WTC11 (cell line): ENCODE measurements around the gene CPB2. TPM values are rescaled to one million over a fixed set of nuclear protein-coding genes. Genes with fewer than 3 reads are reported as not detected.

Experiments used
- ATAC-seq: fragments of 200-7000 bp; cut with Tn5 transposase; 2 replicates; pipeline ENCODE4 v1.10.0; 2021; ENCODE audit warnings: mild to moderate bottlenecking, moderate library complexity
- CTCF ChIA-PET: fragments of 300-600 bp; sonication (Branson Sonifier 250); formaldehyde crosslinking; loops from one replicate; lab custom pipeline; 2021; ENCODE audit warnings: antibody characterized with exemption; lab: Charles Lee
- POLR2A ChIA-PET: fragments of 350-600 bp; sonication (Branson Sonifier 250); formaldehyde crosslinking; loops from one replicate; lab custom pipeline; 2021; ENCODE audit warnings: antibody characterized with exemption; lab: Charles Lee
- DNase-seq: peaks from one replicate; pipeline ENCODE4 v3.0.0; 2021; ENCODE audit warnings: low spot score
- H3K27ac Mint-ChIP-seq: 2 replicates; pipeline ENCODE4 v1.8.0; 2021; ENCODE audit warnings: mixed read lengths
- H3K27me3 Mint-ChIP-seq: 2 replicates; pipeline ENCODE4 v1.8.0; 2021; ENCODE audit warnings: low read depth, mild to moderate bottlenecking, moderate library complexity, mixed read lengths
- H3K36me3 Mint-ChIP-seq: 2 replicates; pipeline ENCODE4 v1.8.0; 2021; ENCODE audit warnings: mixed read lengths
- H3K4me1 Mint-ChIP-seq: 2 replicates; pipeline ENCODE4 v1.8.0; 2022; ENCODE audit warnings: mixed read lengths
- H3K4me3 Mint-ChIP-seq: 2 replicates; pipeline ENCODE4 v1.8.0; 2021; ENCODE audit warnings: mild to moderate bottlenecking, moderate library complexity, mixed read lengths
- H3K9me3 Mint-ChIP-seq: 2 replicates; pipeline ENCODE4 v1.8.0; 2021; ENCODE audit warnings: mixed read lengths
- ATF1 ChIP-seq: sonication (generic); formaldehyde crosslinking; IDR thresholded peaks from 2 replicates; pipeline ENCODE4 v1.8.1; 2023; ENCODE audit warnings: mild to moderate bottlenecking, moderate library complexity, missing genetic modification reagents
- E2F1 ChIP-seq: sonication (generic); formaldehyde crosslinking; IDR thresholded peaks from 2 replicates; pipeline ENCODE4 v1.8.0; 2022; ENCODE audit warnings: mild to moderate bottlenecking, missing genetic modification reagents
- E2F4 ChIP-seq: sonication (generic); formaldehyde crosslinking; IDR thresholded peaks from 2 replicates; pipeline ENCODE4 v1.8.1; 2022; ENCODE audit warnings: low read depth, mild to moderate bottlenecking, moderate library complexity, missing genetic modification reagents, borderline replicate concordance
- HMGXB4 ChIP-seq: sonication (generic); formaldehyde crosslinking; IDR thresholded peaks from 2 replicates; pipeline ENCODE4 v1.8.1; 2023; ENCODE audit warnings: mild to moderate bottlenecking, moderate library complexity, missing genetic modification reagents
- IRF1 ChIP-seq: sonication (generic); formaldehyde crosslinking; IDR thresholded peaks from 2 replicates; pipeline ENCODE4 v1.8.0; 2023; ENCODE audit warnings: missing genetic modification reagents
- IRF2 ChIP-seq: sonication (generic); formaldehyde crosslinking; IDR thresholded peaks from 2 replicates; pipeline ENCODE4 v1.8.0; 2022; ENCODE audit warnings: low read depth, missing genetic modification reagents, borderline replicate concordance
- MLX ChIP-seq: sonication (generic); formaldehyde crosslinking; IDR thresholded peaks from 2 replicates; pipeline ENCODE4 v1.8.1; 2023; ENCODE audit warnings: mild to moderate bottlenecking, missing genetic modification reagents, moderate library complexity
- NFE2L1 ChIP-seq: sonication (generic); formaldehyde crosslinking; IDR thresholded peaks from 2 replicates; pipeline ENCODE4 v1.8.1; 2023; ENCODE audit warnings: missing genetic modification reagents
- NR3C1 ChIP-seq: sonication (generic); formaldehyde crosslinking; conservative IDR thresholded peaks from 2 replicates; pipeline ENCODE4 v1.8.1; 2023; ENCODE audit warnings: low read depth, mild to moderate bottlenecking, missing genetic modification reagents
- OVOL2 ChIP-seq: fragments of 250-450 bp; sonication (Bioruptor Pico); IDR thresholded peaks from 2 replicates; pipeline ENCODE4 v1.9.0; 2021; ENCODE audit warnings: mild to moderate bottlenecking, borderline replicate concordance
- PRDM15 ChIP-seq: sonication (generic); formaldehyde crosslinking; IDR thresholded peaks from 2 replicates; pipeline ENCODE4 v1.8.0; 2022; ENCODE audit warnings: missing genetic modification reagents
- PRRX2 ChIP-seq: fragments of 250-450 bp; sonication (Bioruptor Pico); IDR thresholded peaks from 2 replicates; pipeline ENCODE4 v1.8.0; 2021; ENCODE audit warnings: mild to moderate bottlenecking
- RELA ChIP-seq: sonication (generic); formaldehyde crosslinking; IDR thresholded peaks from 2 replicates; pipeline ENCODE4 v1.8.1; 2022; ENCODE audit warnings: missing genetic modification reagents, mild to moderate bottlenecking, borderline replicate concordance
- TCF7 ChIP-seq: sonication (generic); formaldehyde crosslinking; IDR thresholded peaks from 2 replicates; pipeline ENCODE4 v1.8.0; 2022; ENCODE audit warnings: mild to moderate bottlenecking, low read depth, missing genetic modification reagents, moderate library complexity
- ZBTB43 ChIP-seq: sonication (generic); formaldehyde crosslinking; IDR thresholded peaks from 2 replicates; pipeline ENCODE4 v1.8.1; 2023; ENCODE audit warnings: mild to moderate bottlenecking, missing genetic modification reagents
- ZNF138 ChIP-seq: sonication (generic); formaldehyde crosslinking; conservative IDR thresholded peaks from 2 replicates; pipeline ENCODE4 v1.8.1; 2022; ENCODE audit warnings: mild to moderate bottlenecking, moderate library complexity, missing genetic modification reagents
- ZNF317 ChIP-seq: sonication (generic); formaldehyde crosslinking; IDR thresholded peaks from 2 replicates; pipeline ENCODE4 v1.8.1; 2023; ENCODE audit warnings: low read depth, mild to moderate bottlenecking, moderate library complexity, missing genetic modification reagents, borderline replicate concordance
- ZNF396 ChIP-seq: fragments of 250-450 bp; sonication (Bioruptor Pico); IDR thresholded peaks from 2 replicates; pipeline ENCODE4 v1.8.0; 2021; ENCODE audit warnings: mild to moderate bottlenecking, moderate library complexity, borderline replicate concordance
- ZNF671 ChIP-seq: fragments of 250-450 bp; sonication (Bioruptor Pico); IDR thresholded peaks from 2 replicates; pipeline ENCODE4 v1.8.0; 2021; ENCODE audit warnings: mild to moderate bottlenecking
- ZSCAN18 ChIP-seq: fragments of 250-450 bp; sonication (Bioruptor Pico); IDR thresholded peaks from 2 replicates; pipeline ENCODE4 v2.1.2; 2022; ENCODE audit warnings: mild to moderate bottlenecking, moderate library complexity
- total RNA-seq: library from RNA; stranded (reverse); gene quantifications from 3 replicates; pipeline ENCODE4 v1.2.3, GENCODE V29; 2021

Gene CPB2
- total RNA-seq, 1 experiment from 2014 or later: 0.33 TPM

- no peak for TF ChIP-seq E2F4 (CRISPR knock-in tag)
These were observed 79.7 kb downstream of the CPB2 start (continued) for GRCh38 chr13:46025157-46025556.

GRCh38 chr13:46022481-46022880 lies 82.4 kb downstream of the CPB2 start:
- POLR2A ChIA-PET: no interaction called here
- H3K27ac Mint-ChIP-seq: no peak overlapping the region
- TF ChIP-seq TCF7 (CRISPR knock-in tag): no peak
- no peak for TF ChIP-seq NR3C1
- no peak for TF ChIP-seq OVOL2 (CRISPR knock-in tag)
- TF ChIP-seq ZNF317: no peak
- no peak for TF ChIP-seq IRF2 (CRISPR knock-in tag)
- no peak for TF ChIP-seq ZNF671 (CRISPR knock-in tag)
- TF ChIP-seq ZSCAN18: no peak
- no peak for TF ChIP-seq IRF1 (CRISPR knock-in tag)
- no peak for TF ChIP-seq NFE2L1 (CRISPR knock-in tag)
- H3K36me3 Mint-ChIP-seq: peaks cover 8% of the 10 kb centered on the region
- no peaks in the 10 kb centered on the region for H3K9me3 Mint-ChIP-seq
- H3K4me3 Mint-ChIP-seq: no peak overlapping the region
- ATAC-seq (no peak), DNase-seq (no peak)
- CTCF ChIA-PET: no interaction called here
- H3K27me3 Mint-ChIP-seq: no peaks in the 10 kb centered on the region
- H3K4me1 Mint-ChIP-seq: 0 out of 2 replicates have a peak, but pooled peaks cover 7% of the 10 kb centered on the region

GRCh38 chr13:46016216-46016615 lies 88.6 kb downstream of the CPB2 start:
- Mint-ChIP-seq H3K27ac (no peak overlapping the region), H3K9me3 (no peaks in the 10 kb centered on the region), H3K36me3 (peaks cover 21% of the 10 kb centered on the region), H3K4me1 (no peaks in the 10 kb centered on the region), H3K4me3 (no peak overlapping the region), H3K27me3 (no peaks in the 10 kb centered on the region)
- CTCF ChIA-PET: no interaction called here
- DNase-seq (no peak), ATAC-seq (no peak)
- POLR2A ChIA-PET: no interaction called here
- TF ChIP-seq E2F1 (CRISPR knock-in tag) (no peak), E2F4 (CRISPR knock-in tag) (no peak), PRRX2 (no peak), ZNF396 (no peak), ATF1 (CRISPR knock-in tag) (no peak), ZNF138 (CRISPR knock-in tag) (no peak), MLX (CRISPR knock-in tag) (no peak), ZBTB43 (CRISPR knock-in tag) (no peak), PRDM15 (CRISPR knock-in tag) (no peak), RELA (CRISPR knock-in tag) (no peak), HMGXB4 (CRISPR knock-in tag) (no peak)
